Activated CD4-positive, alpha-beta T cell treated with anti-CD3 and anti-CD28 coated beads for 36 hours (primary cell): Measurements from ENCODE around the gene KRTAP12-4. TPM values are rescaled to one million over a fixed set of nuclear protein-coding genes. Genes with fewer than 3 reads are reported as not detected.
"Not testable (repeated sequence)": the region's sequence is repeated elsewhere in the genome, so short reads cannot be mapped to it uniquely, and the experiment has no call there.

Source experiments
- ATAC-seq: fragments of 200-7000 bp; cut with Tn5 transposase; one replicate; pipeline ENCODE4 v1.10.0; 2021; ENCODE audit warnings: mild to moderate bottlenecking, moderate library complexity
- CTCF ChIA-PET: fragments of 350-600 bp; sonication (Branson Sonifier 250); formaldehyde crosslinking; loops from one replicate; lab custom pipeline; 2021; ENCODE audit warnings: antibody characterized with exemption; lab: Charles Lee
- POLR2A ChIA-PET: fragments of 350-600 bp; sonication (Branson Sonifier 250); formaldehyde crosslinking; loops from one replicate; lab custom pipeline; 2021; ENCODE audit warnings: antibody characterized with exemption, inconsistent platforms; lab: Charles Lee
- DNase-seq: peaks from one replicate; pipeline ENCODE4 v3.0.0-alpha.2; 2020
- H3K27ac Mint-ChIP-seq: one replicate; pipeline ENCODE4 v1.8.0; 2021; ENCODE audit warnings: mixed read lengths
- H3K27me3 Mint-ChIP-seq: one replicate; pipeline ENCODE4 v1.8.0; 2021; ENCODE audit warnings: mixed read lengths
- H3K36me3 Mint-ChIP-seq: one replicate; pipeline ENCODE4 v1.8.0; 2021; ENCODE audit warnings: low read depth, mixed read lengths
- H3K4me1 Mint-ChIP-seq: one replicate; pipeline ENCODE4 v1.8.0; 2021; ENCODE audit warnings: mixed read lengths
- H3K4me3 Mint-ChIP-seq: one replicate; pipeline ENCODE4 v1.8.0; 2021; ENCODE audit warnings: mild to moderate bottlenecking, moderate library complexity, mixed read lengths
- H3K9me3 Mint-ChIP-seq: one replicate; pipeline ENCODE4 v1.8.0; 2021; ENCODE audit warnings: low read depth, mixed read lengths
- intact Hi-C, 2 experiments: fragments of 100-400 bp; cut with DNase I in 1 of 2; cut with micrococcal nuclease in 1 of 2; formaldehyde crosslinking; loops; one replicate each; pipeline versions ENCODE4 v1.14.2 to v1.15.1; 2022 to 2024; cut with DNase I, micrococcal nuclease
- total RNA-seq, 2 experiments: library from RNA; stranded (reverse); gene quantifications; one replicate each; pipeline ENCODE4 v1.2.3, GENCODE V29; 2021

The KRTAP12-4 gene
- total RNA-seq, 2 experiments from 2014 or later = not detected

DNA sequence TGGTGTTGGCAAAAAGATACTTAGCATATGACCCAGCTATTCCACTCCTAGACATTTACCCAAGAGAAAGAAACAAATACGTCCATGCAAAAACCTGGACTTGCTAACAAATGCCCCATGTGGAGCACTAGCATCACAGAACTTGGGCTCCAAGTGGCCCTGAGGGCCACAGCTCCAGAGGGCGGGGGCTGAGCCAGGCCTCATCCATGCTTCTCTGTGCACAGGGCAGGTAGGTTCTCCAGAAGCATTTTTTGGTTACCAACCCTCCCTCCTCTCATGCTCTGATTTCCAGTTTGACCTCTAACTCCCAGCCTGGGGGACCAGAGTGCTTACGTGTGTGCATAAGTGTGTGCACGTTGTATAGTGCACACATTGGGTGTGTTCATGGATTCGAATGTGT, 10.2 kb upstream of the KRTAP12-4 start:
- H3K27ac Mint-ChIP-seq = no peak overlapping the region
- DNase-seq (no peak), ATAC-seq (no peak)
- H3K4me3 Mint-ChIP-seq = no peak overlapping the region
- H3K36me3 Mint-ChIP-seq = no peaks in the 10 kb centered on the region
- peaks cover 5% of the 10 kb centered on the region for H3K27me3 Mint-ChIP-seq
- peaks cover 16% of the 10 kb centered on the region for H3K9me3 Mint-ChIP-seq
- CTCF ChIA-PET = interaction anchor here (0.7 to 1.3 kb wide), 2 partner anchors 16 to 129 kb away, joined by 4 to 5 read pairs; no protein-coding TSS in a partner anchor
- intact Hi-C loops = no loop called here
- no peaks in the 10 kb centered on the region for H3K4me1 Mint-ChIP-seq
- POLR2A ChIA-PET = interaction anchor here (0.6 kb wide), 1 partner anchor 267 kb away, joined by 3 read pairs; no protein-coding TSS in a partner anchor

GRCh38 chr21:44661567-44661966, 7.1 kb upstream of the KRTAP12-4 start:
- H3K27ac Mint-ChIP-seq, intact Hi-C loops: not testable (repeated sequence)

GRCh38 chr21:44658913-44659595, 4.6 kb upstream of the KRTAP12-4 start:
- Mint-ChIP-seq H3K27me3 (no peaks in the 10 kb centered on the region), H3K4me3 (no peak overlapping the region), H3K27ac (peak overlapping the region; percentile 88), H3K36me3 (peaks cover 17% of the 10 kb centered on the region), H3K4me1 (peaks cover 39% of the 10 kb centered on the region), H3K9me3 (peaks cover 34% of the 10 kb centered on the region)
- ATAC-seq (peak; percentile 33), DNase-seq (no peak)
- CTCF ChIA-PET = interaction anchor here (0.6 kb wide), 1 partner anchor 469 kb away, joined by 3 read pairs; no protein-coding TSS in a partner anchor
- POLR2A ChIA-PET = interaction anchor here (0.6 kb wide), 1 partner anchor 123 kb away, joined by 3 read pairs; no protein-coding TSS in a partner anchor
- intact Hi-C loops = no loop called here

More at GRCh38 chr21:44661567-44661966, 7.1 kb upstream of the KRTAP12-4 start:
- Mint-ChIP-seq H3K36me3 (peaks cover 15% of the 10 kb centered on the region), H3K4me1 (peaks cover 30% of the 10 kb centered on the region), H3K9me3 (peaks cover 28% of the 10 kb centered on the region)
- H3K27me3 Mint-ChIP-seq, CTCF ChIA-PET, H3K4me3 Mint-ChIP-seq, POLR2A ChIA-PET, DNase-seq, ATAC-seq: not testable (repeated sequence)

DNA sequence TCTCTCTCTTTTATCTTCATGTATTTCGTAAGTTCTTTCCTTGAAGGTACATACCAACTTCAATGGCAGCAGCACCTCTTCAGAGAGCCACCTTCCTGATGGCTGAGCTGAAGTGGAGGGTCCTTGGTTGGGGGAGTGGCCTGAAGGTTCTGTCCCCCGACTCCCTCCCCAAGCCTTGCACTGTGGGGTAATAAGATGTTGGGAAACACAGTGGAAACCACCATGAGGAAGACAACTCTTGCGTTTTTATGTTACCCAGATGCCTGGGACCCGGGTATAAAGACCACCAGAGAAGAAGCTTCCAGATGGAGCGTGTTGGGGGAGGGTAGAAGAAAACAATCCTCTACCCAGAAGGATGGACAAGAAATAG, 4.1 kb upstream of the KRTAP12-4 start:
- Mint-ChIP-seq H3K27ac (peak overlapping the region; percentile 88), H3K36me3 (peaks cover 17% of the 10 kb centered on the region), H3K4me1 (peaks cover 45% of the 10 kb centered on the region)

DNA sequence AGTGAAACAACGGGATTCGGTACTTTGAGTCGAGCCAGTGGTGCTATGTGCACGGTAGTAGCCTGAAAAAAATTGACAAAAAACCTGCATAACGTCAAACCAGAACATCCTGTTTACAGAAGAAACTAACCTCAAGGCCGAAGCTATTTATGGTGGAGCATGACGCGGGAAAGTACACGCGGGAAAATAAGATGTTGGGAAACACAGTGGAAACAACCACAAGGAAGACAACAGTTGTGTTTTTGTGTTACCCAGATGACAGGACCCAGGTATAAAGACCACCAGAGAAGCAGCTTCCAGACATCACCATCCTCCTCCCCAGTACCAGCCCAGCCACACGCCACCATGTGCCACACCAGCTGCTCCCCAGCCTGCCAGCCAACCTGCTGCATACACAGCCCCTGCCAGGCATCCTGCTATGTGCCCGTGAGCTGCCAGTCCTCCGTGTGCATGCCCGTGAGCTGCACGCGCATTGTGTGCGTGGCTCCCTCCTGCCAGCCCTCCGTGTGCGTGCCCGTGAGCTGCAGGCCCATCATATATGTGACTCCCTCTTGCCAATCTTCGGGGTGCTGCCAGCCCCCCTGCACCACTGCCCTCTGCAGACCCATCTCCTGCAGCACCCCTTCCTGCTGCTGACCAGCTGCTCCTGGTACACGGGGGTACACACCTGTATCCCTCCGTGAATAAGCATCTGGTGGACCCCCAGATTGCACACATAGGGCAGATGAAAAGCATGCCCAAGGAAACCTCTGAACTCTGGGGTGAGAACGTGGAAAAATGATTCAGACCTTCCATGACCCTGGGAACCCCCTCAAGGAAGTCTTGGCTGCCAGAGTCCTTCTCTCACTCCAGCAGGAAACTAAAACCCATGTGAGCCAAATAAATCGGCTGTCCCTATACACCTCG, 3.4 kb upstream of the KRTAP12-4 start, which contains the start of gene KRTAP12-3:
Gene KRTAP12-3 (plus strand): TSS at position 298 of the 906 bp plus-strand sequence. CDS start 48 bp downstream, at position 346.
- H3K4me1 Mint-ChIP-seq = peaks cover 46% of the 10 kb centered on the region
- peaks cover 17% of the 10 kb centered on the region for H3K36me3 Mint-ChIP-seq

More for the DNA sequence above, 4.1 kb upstream of the KRTAP12-4 start:
- peaks cover 31% of the 10 kb centered on the region for H3K9me3 Mint-ChIP-seq
- ChIA-PET POLR2A (interaction anchor here (0.6 kb wide), 1 partner anchor 123 kb away, joined by 3 read pairs; no protein-coding TSS in a partner anchor), CTCF (interaction anchor here (0.6 kb wide), 1 partner anchor 470 kb away, joined by 3 read pairs; no protein-coding TSS in a partner anchor)
- ATAC-seq (no peak), DNase-seq (no peak)
- intact Hi-C loops = no loop called here
- no peak overlapping the region for H3K4me3 Mint-ChIP-seq
- H3K27me3 Mint-ChIP-seq = no peaks in the 10 kb centered on the region

GRCh38 chr21:44656868-44657267, 2.4 kb upstream of the KRTAP12-4 start:
- peak overlapping the region; percentile 51 for H3K4me3 Mint-ChIP-seq
- H3K4me1 Mint-ChIP-seq = peaks cover 46% of the 10 kb centered on the region
- no peak for DNase-seq
- intact Hi-C loops = no loop called here
- POLR2A ChIA-PET = no interaction called here
- no peak for ATAC-seq
- no peaks in the 10 kb centered on the region for H3K27me3 Mint-ChIP-seq
- peak overlapping the region; percentile 1 for H3K27ac Mint-ChIP-seq
- peaks cover 17% of the 10 kb centered on the region for H3K36me3 Mint-ChIP-seq
- CTCF ChIA-PET = no interaction called here
- peaks cover 28% of the 10 kb centered on the region for H3K9me3 Mint-ChIP-seq

More for the DNA sequence above, 3.4 kb upstream of the KRTAP12-4 start, which contains the start of gene KRTAP12-3:
- peak within 1 kb of the TSS; percentile 88 for H3K27ac Mint-ChIP-seq
- peaks cover 32% of the 10 kb centered on the region for H3K9me3 Mint-ChIP-seq
- CTCF ChIA-PET = no interaction called here
- DNase-seq = peak; percentile 43
- H3K27me3 Mint-ChIP-seq = no peaks in the 10 kb centered on the region
- intact Hi-C loops = no loop called here
- peak within 1 kb of the TSS; percentile 51 for H3K4me3 Mint-ChIP-seq
- POLR2A ChIA-PET = no interaction called here
- ATAC-seq = peak; percentile 72

DNA sequence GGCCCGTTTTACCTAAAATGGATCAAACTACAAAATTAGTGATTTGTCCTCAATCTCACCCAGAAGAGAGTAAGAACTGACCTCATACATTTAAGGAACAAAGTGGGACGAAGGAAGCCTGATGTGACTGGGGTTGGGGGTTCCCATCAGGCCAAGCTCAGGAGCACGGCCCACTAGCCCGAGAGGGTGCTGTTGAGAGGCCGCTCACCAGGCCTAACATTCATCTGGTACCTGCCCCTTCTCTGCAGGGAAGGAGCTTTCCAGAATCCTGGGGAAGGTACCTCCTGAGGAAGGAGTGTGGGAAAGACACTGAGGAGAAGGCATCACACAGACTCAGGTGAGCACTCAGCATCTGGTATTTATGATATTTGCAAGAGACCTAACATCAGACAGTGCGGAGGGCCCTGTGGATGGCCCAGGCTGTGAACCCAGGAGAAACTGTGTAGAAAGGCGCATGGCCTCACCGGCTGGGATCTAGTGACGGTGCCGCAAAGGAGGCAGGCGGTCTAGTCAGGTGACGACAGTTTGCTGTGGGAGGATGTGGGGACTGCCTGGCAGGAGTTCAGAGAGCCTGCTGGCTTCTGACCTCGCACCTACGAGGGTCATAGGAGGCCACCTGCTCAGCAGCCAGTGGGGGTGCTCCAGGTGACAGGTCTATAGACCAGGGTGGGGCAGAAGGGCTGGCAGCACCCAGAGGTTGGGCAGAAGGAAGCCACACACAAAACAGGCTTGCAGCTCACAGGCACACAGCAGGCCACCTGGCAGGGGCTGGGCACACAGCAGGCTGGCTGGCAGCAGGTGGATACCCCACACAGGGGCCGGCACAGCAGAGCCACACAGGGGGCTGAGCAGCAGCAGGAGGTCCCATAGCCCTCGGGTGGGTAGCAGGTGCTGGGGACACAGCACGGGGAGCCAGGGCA, 543 bp downstream of the KRTAP12-4 start:
- peak overlapping the region; percentile 42 for H3K27ac Mint-ChIP-seq
- H3K4me1 Mint-ChIP-seq = peaks cover 40% of the 10 kb centered on the region
- POLR2A ChIA-PET = interaction anchor here (0.7 kb wide), 2 partner anchors 296 to 1413 kb away, joined by 3 read pairs; no protein-coding TSS in a partner anchor
- H3K4me3 Mint-ChIP-seq = no peak overlapping the region
- no peaks in the 10 kb centered on the region for H3K27me3 Mint-ChIP-seq
- CTCF ChIA-PET = interaction anchor here (0.7 to 0.9 kb wide), 3 partner anchors 20 to 274 kb away, joined by 3 to 4 read pairs (median 4); no protein-coding TSS in a partner anchor
- ATAC-seq = no peak
- peaks cover 17% of the 10 kb centered on the region for H3K36me3 Mint-ChIP-seq
- peak; percentile 35 for DNase-seq
- peaks cover 23% of the 10 kb centered on the region for H3K9me3 Mint-ChIP-seq
- intact Hi-C loops = loop anchor here in 1 of 2 experiments (5.0 kb wide), 1 partner anchor 37 kb away; no protein-coding TSS in a partner anchor

DNA sequence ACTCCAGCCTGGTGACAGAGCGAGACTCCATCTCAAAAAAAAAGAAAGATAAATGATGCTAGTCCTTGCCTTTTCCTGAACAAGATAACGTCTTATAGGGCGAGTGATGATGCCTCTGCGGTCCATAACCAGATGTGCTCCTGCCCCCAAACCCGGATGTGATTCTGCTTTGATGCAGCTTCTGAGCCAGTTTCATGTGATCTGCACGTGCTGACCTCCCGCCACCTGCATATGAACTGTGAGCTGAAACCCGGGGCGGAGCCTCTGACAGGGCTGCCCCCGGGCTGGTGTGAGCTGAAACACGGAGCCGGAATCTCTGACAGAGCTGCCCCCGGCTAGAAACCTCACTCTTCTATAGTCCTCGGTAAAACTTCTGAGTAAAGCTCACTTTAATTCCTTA, 1.3 kb downstream of the KRTAP12-4 start:
- Mint-ChIP-seq H3K27me3 (no peaks in the 10 kb centered on the region), H3K9me3 (peaks cover 23% of the 10 kb centered on the region), H3K4me1 (peaks cover 32% of the 10 kb centered on the region), H3K4me3 (no peak overlapping the region), H3K27ac (no peak overlapping the region), H3K36me3 (peaks cover 16% of the 10 kb centered on the region)
- ChIA-PET CTCF (interaction anchor here (0.9 kb wide), 1 partner anchor 140 kb away, joined by 4 read pairs; no protein-coding TSS in a partner anchor), POLR2A (interaction anchor here (0.7 kb wide), 1 partner anchor 297 kb away, joined by 3 read pairs; no protein-coding TSS in a partner anchor)
- intact Hi-C loops = loop anchor here in 1 of 2 experiments (5.0 kb wide), 1 partner anchor 36 kb away; no protein-coding TSS in a partner anchor
- DNase-seq = no peak
- no peak for ATAC-seq

GRCh38 chr21:44650973-44651675, 3.3 kb downstream of the KRTAP12-4 start:
- Mint-ChIP-seq H3K27ac (no peak overlapping the region), H3K27me3 (no peaks in the 10 kb centered on the region), H3K36me3 (peaks cover 2% of the 10 kb centered on the region), H3K4me3 (no peak overlapping the region), H3K9me3 (peaks cover 6% of the 10 kb centered on the region), H3K4me1 (peaks cover 16% of the 10 kb centered on the region)
- no peak for ATAC-seq
- intact Hi-C loops = loop anchor here in 1 of 2 experiments (5.0 kb wide), 1 partner anchor 34 kb away; no protein-coding TSS in a partner anchor
- DNase-seq = no peak
- ChIA-PET CTCF (no interaction called here), POLR2A (no interaction called here)
